GM12872 (cell line): ENCODE data around the gene CDK15.

Experiments used
- TF ChIP-seq, protein P1 (sequence below): IDR thresholded peaks from 3 replicates; pipeline ENCODE4 v1.5.1; 2011; ENCODE audit warnings: low read depth, mild to moderate bottlenecking, low read length, moderate library complexity; ENCODE audit not compliant: insufficient read depth

CDK15 gene

DNA sequence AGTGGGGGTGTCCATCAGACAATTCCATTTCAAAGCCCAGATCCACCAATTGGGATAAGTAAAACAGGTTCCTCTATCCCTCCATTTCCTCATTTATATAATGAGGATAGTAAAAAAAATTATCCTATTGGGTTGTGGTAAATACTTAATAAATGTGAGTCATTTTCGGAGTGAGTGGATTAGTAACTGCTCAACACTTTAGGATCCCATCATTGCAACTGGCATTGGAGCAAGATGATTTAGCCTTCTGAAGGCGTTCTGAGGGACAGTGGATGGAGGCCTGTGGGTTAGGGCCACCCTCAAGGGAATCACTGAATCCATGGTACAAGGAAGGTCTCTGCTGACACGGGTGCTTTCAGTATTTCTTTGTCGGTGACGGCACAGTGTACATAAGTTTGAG is 118.7 kb downstream of the CDK15 start:
- TF ChIP-seq, protein P1, sequence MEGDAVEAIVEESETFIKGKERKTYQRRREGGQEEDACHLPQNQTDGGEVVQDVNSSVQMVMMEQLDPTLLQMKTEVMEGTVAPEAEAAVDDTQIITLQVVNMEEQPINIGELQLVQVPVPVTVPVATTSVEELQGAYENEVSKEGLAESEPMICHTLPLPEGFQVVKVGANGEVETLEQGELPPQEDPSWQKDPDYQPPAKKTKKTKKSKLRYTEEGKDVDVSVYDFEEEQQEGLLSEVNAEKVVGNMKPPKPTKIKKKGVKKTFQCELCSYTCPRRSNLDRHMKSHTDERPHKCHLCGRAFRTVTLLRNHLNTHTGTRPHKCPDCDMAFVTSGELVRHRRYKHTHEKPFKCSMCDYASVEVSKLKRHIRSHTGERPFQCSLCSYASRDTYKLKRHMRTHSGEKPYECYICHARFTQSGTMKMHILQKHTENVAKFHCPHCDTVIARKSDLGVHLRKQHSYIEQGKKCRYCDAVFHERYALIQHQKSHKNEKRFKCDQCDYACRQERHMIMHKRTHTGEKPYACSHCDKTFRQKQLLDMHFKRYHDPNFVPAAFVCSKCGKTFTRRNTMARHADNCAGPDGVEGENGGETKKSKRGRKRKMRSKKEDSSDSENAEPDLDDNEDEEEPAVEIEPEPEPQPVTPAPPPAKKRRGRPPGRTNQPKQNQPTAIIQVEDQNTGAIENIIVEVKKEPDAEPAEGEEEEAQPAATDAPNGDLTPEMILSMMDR = no peak

DNA sequence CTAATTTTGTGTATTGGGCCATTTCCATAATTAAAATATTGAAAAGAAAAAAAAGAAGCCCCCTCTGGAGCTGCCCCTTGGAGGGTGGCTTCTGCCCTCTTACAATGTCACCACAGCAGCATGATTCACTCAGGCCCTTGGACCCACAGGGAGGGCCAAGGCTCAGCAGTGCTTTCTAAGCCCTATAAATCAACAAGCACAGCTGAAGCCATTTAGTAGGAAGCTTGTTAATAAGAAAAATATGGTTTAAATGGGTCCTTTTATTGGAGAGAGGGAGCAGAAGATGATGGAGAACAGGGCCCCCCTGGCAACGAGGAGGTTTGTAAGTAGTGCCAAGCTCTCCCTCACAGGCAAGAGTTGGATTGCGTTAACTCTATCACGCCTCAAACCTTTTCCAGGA is 119.7 kb downstream of the CDK15 start:
- TF ChIP-seq, protein P1 = no peak

DNA sequence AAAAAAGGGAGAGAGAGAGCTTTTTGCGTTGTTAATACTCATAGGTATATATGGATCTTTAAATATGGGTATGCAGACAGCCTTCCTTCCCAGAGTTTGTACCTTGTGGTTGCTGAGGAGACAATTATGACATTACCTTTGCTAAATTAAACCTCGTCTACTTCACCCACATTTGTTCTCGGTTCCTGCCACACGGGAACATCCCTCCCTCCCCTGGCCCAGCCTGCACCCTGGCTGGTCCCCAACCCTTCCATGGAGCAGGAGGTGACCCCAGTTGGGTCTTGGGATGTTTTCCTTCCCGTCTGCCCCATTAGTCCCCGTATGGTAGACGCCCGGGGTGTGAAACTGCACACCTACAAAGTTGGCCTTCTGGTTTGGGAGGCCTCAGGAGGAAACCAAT is 122.0 kb downstream of the CDK15 start:
- TF ChIP-seq, protein P1 = no peak

DNA sequence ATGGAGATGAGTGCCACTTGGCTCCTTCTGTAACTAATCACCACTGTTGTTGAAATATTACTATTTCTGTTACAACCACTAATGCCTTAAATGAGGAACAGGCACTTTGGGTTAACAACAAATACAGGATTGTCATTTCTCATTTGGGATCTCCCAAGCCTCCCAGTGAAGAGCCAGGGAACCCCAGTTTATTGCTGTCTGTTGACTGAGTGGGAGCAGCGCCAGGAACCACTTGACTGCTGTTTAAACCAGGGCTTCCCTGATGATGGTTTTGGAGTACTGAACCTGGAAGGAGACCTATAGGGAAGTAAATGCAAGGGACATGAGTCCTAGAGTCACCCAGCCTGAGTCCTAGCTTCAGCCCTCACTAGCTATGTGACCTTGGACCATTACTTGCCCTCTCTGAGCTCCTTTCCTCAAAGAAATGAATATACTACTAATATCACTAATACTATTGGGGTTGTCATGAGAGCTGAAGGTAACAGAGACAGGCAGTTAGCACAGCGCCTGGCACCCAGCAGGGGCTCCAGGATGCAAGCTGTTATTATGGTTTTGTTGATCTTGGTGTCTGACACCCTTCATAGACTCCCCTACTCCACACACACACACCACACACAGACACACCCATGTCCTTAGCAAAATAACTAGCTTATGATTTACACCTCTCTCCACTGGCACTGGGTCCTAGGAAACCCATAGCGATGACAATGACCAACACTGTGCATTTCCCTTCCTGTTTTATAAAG is 123.1 kb downstream of the CDK15 start:
- TF ChIP-seq, protein P1 = no peak

DNA sequence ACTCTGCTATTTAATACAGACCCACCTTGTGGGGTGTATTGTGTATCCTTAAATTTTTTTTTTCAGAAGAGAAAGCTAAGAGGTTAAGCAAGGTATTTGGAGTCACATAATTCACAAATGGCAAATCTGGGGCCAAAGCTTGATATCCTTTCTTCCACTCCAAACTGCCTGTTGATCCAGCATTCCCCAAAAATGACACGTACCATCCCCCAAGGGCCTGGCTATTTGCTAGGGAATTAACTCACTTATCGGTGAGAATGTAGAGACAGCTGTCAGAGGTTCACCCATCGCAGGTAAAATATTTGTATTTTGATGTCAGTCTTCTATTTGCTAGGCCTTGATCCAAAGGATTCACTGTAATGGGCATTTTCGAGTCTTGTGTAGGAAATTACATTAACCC is 123.7 kb downstream of the CDK15 start:
- TF ChIP-seq, protein P1 = no peak

DNA sequence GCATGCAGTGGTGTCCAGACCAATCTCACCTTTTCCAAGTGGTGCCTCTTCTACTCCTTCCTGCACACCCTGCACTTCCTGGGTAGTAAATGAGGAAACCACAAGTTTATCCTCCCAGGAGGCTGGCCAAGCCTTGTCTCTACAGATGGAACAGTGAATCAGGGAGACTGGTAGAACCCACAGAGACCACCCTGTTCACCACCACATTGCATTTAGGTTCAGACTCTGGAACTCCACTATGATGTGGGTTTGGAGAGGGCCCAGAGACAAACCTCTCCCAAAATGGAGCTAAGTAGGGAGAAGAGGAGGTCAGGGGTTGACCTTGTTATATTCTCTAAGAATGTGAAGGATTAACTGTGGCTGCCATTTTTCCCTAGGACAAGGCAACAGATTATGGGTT is 124.5 kb downstream of the CDK15 start:
- TF ChIP-seq, protein P1 = no peak

DNA sequence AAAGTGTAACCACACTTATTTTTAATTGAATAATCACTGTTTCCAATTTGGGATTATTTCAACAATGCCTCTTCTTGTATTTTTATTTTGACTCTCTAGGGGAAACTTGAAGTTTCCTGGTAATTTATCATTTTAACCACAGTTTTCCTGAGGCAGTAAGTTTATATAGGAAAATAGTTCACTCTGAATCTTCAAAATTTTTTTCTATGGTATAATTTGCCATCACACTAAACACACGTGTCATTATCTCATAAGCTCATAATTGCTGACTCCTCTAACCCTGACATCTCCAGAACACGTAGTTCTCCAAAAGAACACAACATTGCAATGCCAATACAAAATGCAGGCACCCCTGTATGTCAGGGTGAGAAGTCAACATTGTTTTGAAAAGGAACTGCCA is 125.1 kb downstream of the CDK15 start:
- TF ChIP-seq, protein P1 = no peak
